Measurements from ENCODE around the gene YTHDF2. TPM values are rescaled to one million over a fixed set of nuclear protein-coding genes. Genes with fewer than 3 reads are reported as not detected.

YTHDF2 gene
- total and polyA plus RNA-seq, 9 of the 15 experiments (the other 6 are each of a cell fraction or from before 2014, with no cell fraction given), result 41.0 to 111 (median 83.3) TPM

DNA sequence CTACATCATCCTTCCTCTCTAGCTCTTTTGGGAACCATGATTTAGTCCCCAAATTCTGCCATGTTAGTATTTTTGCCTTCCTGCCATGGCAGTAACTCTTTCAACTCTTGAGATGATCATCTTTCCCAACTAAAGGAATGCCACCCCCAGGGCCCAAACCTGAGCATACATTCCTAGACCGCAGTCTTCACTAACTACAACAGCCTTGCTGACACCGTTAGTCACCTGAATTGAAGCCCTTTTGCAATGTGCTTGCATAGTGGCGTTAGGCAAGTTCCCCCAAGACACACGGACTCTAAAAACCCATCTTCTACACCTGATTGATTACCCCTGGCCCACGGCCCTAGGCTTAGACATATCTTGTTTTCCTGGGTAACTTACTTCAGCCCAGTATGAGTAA is 16.4 kb upstream of the YTHDF2 start (continued):
- TF ChIP-seq CHD7 (IDR thresholded peaks at IDR 0.05; ENCODE audit: low read depth, low read length), result no peak
- TF ChIP-seq DLX4 (CRISPR knock-in tag; IDR thresholded peaks at IDR 0.05), result no peak
- TF ChIP-seq E2F6 (IDR thresholded peaks at IDR 0.05; ENCODE audit: borderline replicate concordance in 1 of 2, extremely low read depth in 1 of 2, insufficient read depth in 1 of 2, insufficient read length in 1 of 2, low read depth in 1 of 2, low read length in 1 of 2, poor library complexity in 1 of 2, severe bottlenecking in 1 of 2), result no peak
